GM12873 (cell line): ENCODE data around the gene UNG.

ENCODE experiments used
- CTCF ChIP-seq: IDR thresholded peaks from 2 replicates; pipeline ENCODE4 v1.5.1; 2012; ENCODE audit warnings: low read depth, mild to moderate bottlenecking, moderate library complexity, low read length, control low read depth; ENCODE audit not compliant: insufficient read depth; ENCODE audit errors: missing control alignments

Gene UNG

GRCh38 chr12:109115758-109116610 is 18.6 kb downstream of the UNG start, which contains the start of gene ACACB:
Gene ACACB, plus strand, starts transcription at chr12:109116587. Its CDS starts 22,819 bp downstream, at chr12:109139406.
- no peak for TF ChIP-seq CTCF

- TF ChIP-seq CTCF = no peak
Observed at GRCh38 chr12:109116611-109116949, 19.2 kb downstream of the UNG start.

GRCh38 chr12:109120095-109120494 is 22.7 kb downstream of the UNG start:
- no peak for TF ChIP-seq CTCF

- TF ChIP-seq CTCF = no peak
Observed at GRCh38 chr12:109120557-109120956, 23.2 kb downstream of the UNG start.

- no peak for TF ChIP-seq CTCF
Observed at GRCh38 chr12:109121346-109121880, 24.0 kb downstream of the UNG start.

- TF ChIP-seq CTCF = no peak
Observed at GRCh38 chr12:109124878-109125648, 27.7 kb downstream of the UNG start.

- TF ChIP-seq CTCF = no peak
Observed at GRCh38 chr12:109125791-109126190, 28.4 kb downstream of the UNG start.
